Caco-2 (cell line): ENCODE measurements around the gene ERC1. TPM values are rescaled to one million over a fixed set of nuclear protein-coding genes. Genes with fewer than 3 reads are reported as not detected.

Experiments
- BruUV-seq: library from RNA; stranded (reverse); fragments of 400-500 nt; replicated peaks from 2 replicates; lab custom pipeline; 2021; lab: Mats Ljungman, UMichigan
- CTCF ChIA-PET: fragments of 300-600 bp; sonication (Branson Sonifier 250); formaldehyde crosslinking; loops from one replicate; lab custom pipeline; 2022; ENCODE audit warnings: antibody characterized with exemption; lab: Charles Lee
- POLR2A ChIA-PET: fragments of 300-600 bp; sonication (Branson Sonifier 250); formaldehyde crosslinking; loops from one replicate; lab custom pipeline; 2022; ENCODE audit warnings: antibody characterized with exemption; lab: Charles Lee
- DNase-seq, 2 experiments: peaks; one replicate each; pipeline versions ENCODE4 v3.0.0 to v3.0.0-alpha.2; 2020 to 2022
- H3K27me3 ChIP-seq: replicated peaks from 2 replicates; pipeline ENCODE4 v1.6.0; 2011; ENCODE audit warnings: low read length; ENCODE audit not compliant: control insufficient read depth, insufficient read depth
- H3K36me3 ChIP-seq: 2 replicates; pipeline ENCODE4 v1.5.1; 2011; ENCODE audit warnings: low read length; ENCODE audit not compliant: control insufficient read depth, insufficient read depth
- H3K4me1 ChIP-seq: fragments of 250-450 bp; sonication (Bioruptor Pico); 2 replicates; pipeline ENCODE4 v1.5.1; 2020; ENCODE audit warnings: mild to moderate bottlenecking
- H3K4me3 ChIP-seq: 2 replicates; pipeline ENCODE4 v1.5.1; 2011; ENCODE audit warnings: low read depth, mild to moderate bottlenecking, control low read depth, low read length
- H3K9me3 ChIP-seq: fragments of 250-450 bp; sonication (Bioruptor Pico); 2 replicates; pipeline ENCODE4 v1.5.1; 2020; ENCODE audit warnings: mild to moderate bottlenecking, moderate library complexity
- H3K27ac Mint-ChIP-seq: one replicate; pipeline ENCODE4 v1.8.0; 2022; ENCODE audit warnings: mixed read lengths; ENCODE audit not compliant: unreplicated experiment
- H3K27me3 Mint-ChIP-seq: one replicate; pipeline ENCODE4 v1.8.0; 2022; ENCODE audit warnings: mixed read lengths; ENCODE audit not compliant: insufficient read depth, unreplicated experiment
- H3K36me3 Mint-ChIP-seq: one replicate; pipeline ENCODE4 v1.8.0; 2022; ENCODE audit warnings: mild to moderate bottlenecking, mixed read lengths; ENCODE audit not compliant: insufficient read depth, unreplicated experiment
- H3K4me1 Mint-ChIP-seq: one replicate; pipeline ENCODE4 v1.8.0; 2022; ENCODE audit warnings: low read depth, mixed read lengths; ENCODE audit not compliant: unreplicated experiment
- H3K4me3 Mint-ChIP-seq: one replicate; pipeline ENCODE4 v1.8.0; 2022; ENCODE audit warnings: mild to moderate bottlenecking, moderate library complexity, mixed read lengths; ENCODE audit not compliant: unreplicated experiment
- H3K9me3 Mint-ChIP-seq: one replicate; pipeline ENCODE4 v1.8.0; 2022; ENCODE audit warnings: mixed read lengths; ENCODE audit not compliant: unreplicated experiment
- CTCF ChIP-seq, 2 experiments: fragments of 200-600 bp in 1 of 2; IDR thresholded peaks; 1 replicate in 1 of 2; 2 replicates in 1 of 2; pipeline versions ENCODE4 v1.5.1 to v1.8.0; 2011 to 2022; ENCODE audit warnings: antibody characterized with exemption in 1 of 2, control low read depth in 1 of 2, inconsistent platforms in 1 of 2, low read depth in 1 of 2, low read length in 1 of 2, mild to moderate bottlenecking in 1 of 2, moderate library complexity in 1 of 2; ENCODE audit not compliant: insufficient read depth in 1 of 2, severe bottlenecking in 1 of 2, unreplicated experiment in 1 of 2
- intact Hi-C: fragments of 100-400 bp; cut with micrococcal nuclease; formaldehyde crosslinking; loops from one replicate; pipeline ENCODE4 v1.10.0; 2022; ENCODE audit not compliant: unreplicated experiment
- total RNA-seq: library from RNA; stranded (reverse); gene quantifications from 2 replicates; pipeline ENCODE4 v1.2.3, GENCODE V29; 2022

ERC1 gene
- total RNA-seq, 1 experiment from 2014 or later = 88.4 TPM

GRCh38 chr12:1533602-1534304 lies 542.7 kb downstream of the ERC1 start:
- H3K36me3 Mint-ChIP-seq = no peaks in the 10 kb centered on the region
- peaks cover 27% of the 10 kb centered on the region for H3K27me3 Mint-ChIP-seq
- H3K4me1 Mint-ChIP-seq = peaks cover 6% of the 10 kb centered on the region
- H3K4me3 Mint-ChIP-seq = no peak overlapping the region
- no peak overlapping the region for H3K4me3 ChIP-seq
- no peaks in the 10 kb centered on the region for H3K9me3 ChIP-seq
- no peaks in the 10 kb centered on the region for H3K9me3 Mint-ChIP-seq
- no peaks in the 10 kb centered on the region for H3K36me3 ChIP-seq
- no TSS peak for BruUV-seq
- TF ChIP-seq CTCF (IDR thresholded peaks at IDR 0.05; ENCODE audit: insufficient read depth in 1 of 2, low read depth in 1 of 2, low read length in 1 of 2, severe bottlenecking in 1 of 2, unreplicated experiment in 1 of 2) = no peak
- no peak for DNase-seq
- H3K27me3 ChIP-seq = peaks cover 10% of the 10 kb centered on the region
- ChIA-PET POLR2A (no interaction called here), CTCF (interaction anchor here (0.6 to 1.7 kb wide), 3 partner anchors 42 to 311 kb away, joined by 3 to 4 read pairs (median 3); no protein-coding TSS in a partner anchor)
- peaks cover 4% of the 10 kb centered on the region; the same call in 1 of the 2 replicates for H3K4me1 ChIP-seq
- intact Hi-C loops = no loop called here
- no peak overlapping the region for H3K27ac Mint-ChIP-seq

GRCh38 chr12:1534748-1535147 lies 543.7 kb downstream of the ERC1 start:
- BruUV-seq = no TSS peak
- H3K9me3 ChIP-seq = no peaks in the 10 kb centered on the region
- Mint-ChIP-seq H3K4me1 (peaks cover 6% of the 10 kb centered on the region), H3K27me3 (peaks cover 26% of the 10 kb centered on the region), H3K36me3 (no peaks in the 10 kb centered on the region), H3K27ac (no peak overlapping the region), H3K9me3 (no peaks in the 10 kb centered on the region), H3K4me3 (no peak overlapping the region)
- CTCF ChIA-PET = interaction anchor here (1.0 to 1.3 kb wide), 2 partner anchors 41 to 417 kb away, joined by 3 read pairs; no protein-coding TSS in a partner anchor
- no peak overlapping the region for H3K4me3 ChIP-seq
- no peak for TF ChIP-seq CTCF (IDR thresholded peaks at IDR 0.05; ENCODE audit: insufficient read depth in 1 of 2, low read depth in 1 of 2, low read length in 1 of 2, severe bottlenecking in 1 of 2, unreplicated experiment in 1 of 2)
- H3K27me3 ChIP-seq = peaks cover 10% of the 10 kb centered on the region
- intact Hi-C loops = no loop called here
- peaks cover 2% of the 10 kb centered on the region; the same call in 1 of the 2 replicates for H3K4me1 ChIP-seq
- H3K36me3 ChIP-seq = no peaks in the 10 kb centered on the region
- POLR2A ChIA-PET = no interaction called here
- DNase-seq = no peak

DNA sequence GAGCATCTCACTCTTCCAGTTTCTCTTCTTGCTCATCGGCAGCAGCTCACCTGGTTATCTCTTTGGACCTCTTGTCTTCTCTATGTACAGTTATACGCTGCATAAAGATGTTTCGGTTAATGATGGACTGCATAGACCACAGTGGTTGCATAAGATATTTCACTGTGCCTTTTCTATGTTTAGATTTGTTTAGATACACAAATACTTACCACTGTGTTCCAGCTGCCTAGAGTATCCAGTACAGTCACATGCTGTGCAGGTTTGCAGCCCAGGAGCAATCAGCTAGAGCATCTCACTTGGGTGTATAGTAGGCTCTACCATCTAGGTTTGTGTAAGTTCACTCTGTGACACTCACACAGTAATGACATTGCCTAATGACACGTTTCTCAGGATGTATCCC lies 545.8 kb downstream of the ERC1 start:
- POLR2A ChIA-PET = no interaction called here
- H3K4me1 Mint-ChIP-seq = peaks cover 6% of the 10 kb centered on the region

More for the DNA sequence above, 545.8 kb downstream of the ERC1 start:
- no peak overlapping the region for H3K27ac Mint-ChIP-seq
- peaks cover 4% of the 10 kb centered on the region; the same call in 1 of the 2 replicates for H3K27me3 ChIP-seq
- BruUV-seq = no TSS peak
- no peaks in the 10 kb centered on the region for H3K9me3 ChIP-seq
- no peak for DNase-seq
- H3K36me3 Mint-ChIP-seq = no peaks in the 10 kb centered on the region
- no peaks in the 10 kb centered on the region for H3K4me1 ChIP-seq
- H3K9me3 Mint-ChIP-seq = no peaks in the 10 kb centered on the region
- H3K4me3 ChIP-seq = no peak overlapping the region
- no peak for TF ChIP-seq CTCF (IDR thresholded peaks at IDR 0.05; ENCODE audit: insufficient read depth in 1 of 2, low read depth in 1 of 2, low read length in 1 of 2, severe bottlenecking in 1 of 2, unreplicated experiment in 1 of 2)
- CTCF ChIA-PET = no interaction called here
- no peak overlapping the region for H3K4me3 Mint-ChIP-seq
- intact Hi-C loops = no loop called here
- H3K36me3 ChIP-seq = no peaks in the 10 kb centered on the region
- peaks cover 26% of the 10 kb centered on the region for H3K27me3 Mint-ChIP-seq
